ENCODE results near the gene CACNB1.
"Not testable (repeated sequence)": the region's sequence is repeated elsewhere in the genome, so short reads cannot be mapped to it uniquely, and the experiment has no call there.

The CACNB1 gene

GRCh38 chr17:39131616-39132015 lies 65.9 kb downstream of the CACNB1 start:
- H3K27ac ChIP-seq (ENCODE audit: low read depth, low read length) = no peak overlapping the region
- H3K4me1 ChIP-seq (ENCODE audit: insufficient read depth, low read length) = peaks cover 6% of the 10 kb centered on the region; the same call in 1 of the 2 replicates
- 76% methylated on average over 6 of the region's 6 CpGs for WGBS
- H3K4me3 ChIP-seq (ENCODE audit: low read length) = no peak overlapping the region
- H3K9ac ChIP-seq (ENCODE audit: low read depth, low read length) = no peak overlapping the region
- H3K36me3 ChIP-seq (ENCODE audit: insufficient read depth, low read length) = no peaks in the 10 kb centered on the region
- no peaks in the 10 kb centered on the region for H3K9me3 ChIP-seq (ENCODE audit: insufficient read depth, low read depth, low read length)
- H3K27me3 ChIP-seq (ENCODE audit: insufficient read depth, low read length) = no peaks in the 10 kb centered on the region

- Histone ChIP-seq H3K9me3 (ENCODE audit: insufficient read depth, low read depth, low read length) (no peaks in the 10 kb centered on the region), H3K27me3 (ENCODE audit: insufficient read depth, low read length) (no peaks in the 10 kb centered on the region), H3K9ac (ENCODE audit: low read depth, low read length) (no peak overlapping the region), H3K36me3 (ENCODE audit: insufficient read depth, low read length) (no peaks in the 10 kb centered on the region), H3K4me3 (ENCODE audit: low read length) (no peak overlapping the region), H3K27ac (ENCODE audit: low read depth, low read length) (no peak overlapping the region), H3K4me1 (ENCODE audit: insufficient read depth, low read length) (peaks cover 6% of the 10 kb centered on the region; the same call in 1 of the 2 replicates)
- 98% methylated on average over 3 of the region's 3 CpGs for WGBS
Observed at GRCh38 chr17:39130205-39130604, 67.3 kb downstream of the CACNB1 start.

DNA sequence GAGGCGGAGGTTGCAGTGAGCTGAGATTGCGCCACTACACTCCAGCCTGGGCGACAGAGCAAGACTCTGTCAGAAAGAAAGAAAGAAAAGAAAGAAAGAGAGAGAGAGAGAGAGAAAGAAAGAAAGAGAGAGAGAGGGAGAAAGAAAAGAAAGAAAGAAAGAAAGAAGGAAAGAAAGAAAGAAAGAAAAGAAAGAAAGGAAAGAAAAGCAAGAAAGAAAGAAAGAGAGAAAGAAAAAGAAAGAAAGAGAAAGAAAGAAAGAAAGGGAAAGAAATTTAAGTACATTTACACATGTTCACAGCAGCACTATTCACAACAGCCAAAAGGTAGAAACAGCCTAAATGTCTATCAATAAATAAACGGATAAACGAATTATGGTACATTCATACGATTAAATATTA lies 67.9 kb downstream of the CACNB1 start:
- H3K27me3 ChIP-seq (ENCODE audit: insufficient read depth, low read length); H3K27ac ChIP-seq (ENCODE audit: low read depth, low read length); H3K9me3 ChIP-seq (ENCODE audit: insufficient read depth, low read depth, low read length); H3K9ac ChIP-seq (ENCODE audit: low read depth, low read length); H3K4me3 ChIP-seq (ENCODE audit: low read length); H3K36me3 ChIP-seq (ENCODE audit: insufficient read depth, low read length); H3K4me1 ChIP-seq (ENCODE audit: insufficient read depth, low read length): not testable (repeated sequence)
- WGBS = 95% methylated on average over 3 of the region's 6 CpGs

DNA sequence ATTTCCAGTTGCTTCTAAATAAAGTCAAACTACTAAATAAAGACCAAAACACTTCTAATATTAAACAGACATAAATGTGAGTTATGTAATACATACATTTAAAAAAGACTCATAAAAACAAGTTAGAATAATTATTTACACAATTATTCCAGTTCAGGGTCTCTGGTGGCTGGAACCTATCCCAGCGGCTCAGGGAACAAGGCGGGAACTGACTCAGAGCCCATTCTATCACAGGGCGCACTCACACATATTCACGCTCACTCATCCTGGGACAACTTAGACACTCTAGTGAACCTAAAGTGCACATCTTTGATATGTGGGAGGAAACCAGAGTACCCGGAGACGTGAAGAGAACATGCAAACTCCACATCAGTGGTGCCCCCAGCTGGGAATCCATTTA lies 71.0 kb downstream of the CACNB1 start:
- no peak overlapping the region for H3K9ac ChIP-seq (ENCODE audit: low read depth, low read length)
- H3K9me3 ChIP-seq (ENCODE audit: insufficient read depth, low read depth, low read length) = no peaks in the 10 kb centered on the region
- no peaks in the 10 kb centered on the region for H3K36me3 ChIP-seq (ENCODE audit: insufficient read depth, low read length)
- 78% methylated on average over 6 of the region's 6 CpGs for WGBS
- H3K27me3 ChIP-seq (ENCODE audit: insufficient read depth, low read length) = no peaks in the 10 kb centered on the region
- H3K4me1 ChIP-seq (ENCODE audit: insufficient read depth, low read length) = no peaks in the 10 kb centered on the region
- no peak overlapping the region for H3K4me3 ChIP-seq (ENCODE audit: low read length)
- H3K27ac ChIP-seq (ENCODE audit: low read depth, low read length) = no peak overlapping the region

- no peaks in the 10 kb centered on the region for H3K36me3 ChIP-seq (ENCODE audit: insufficient read depth, low read length)
- H3K27ac ChIP-seq (ENCODE audit: low read depth, low read length) = no peak overlapping the region
Observed at GRCh38 chr17:39125143-39125875, 72.2 kb downstream of the CACNB1 start.

GRCh38 chr17:39123627-39124026 lies 73.8 kb downstream of the CACNB1 start:
- Histone ChIP-seq H3K4me3 (ENCODE audit: low read length) (no peak overlapping the region), H3K27me3 (ENCODE audit: insufficient read depth, low read length) (no peaks in the 10 kb centered on the region), H3K27ac (ENCODE audit: low read depth, low read length) (no peak overlapping the region), H3K9ac (ENCODE audit: low read depth, low read length) (no peak overlapping the region), H3K9me3 (ENCODE audit: insufficient read depth, low read depth, low read length) (no peaks in the 10 kb centered on the region), H3K4me1 (ENCODE audit: insufficient read depth, low read length) (no peaks in the 10 kb centered on the region), H3K36me3 (ENCODE audit: insufficient read depth, low read length) (no peaks in the 10 kb centered on the region)
- WGBS = 89% methylated on average over 9 of the region's 9 CpGs

More at GRCh38 chr17:39125143-39125875, 72.2 kb downstream of the CACNB1 start:
- Histone ChIP-seq H3K9ac (ENCODE audit: low read depth, low read length) (no peak overlapping the region), H3K9me3 (ENCODE audit: insufficient read depth, low read depth, low read length) (no peaks in the 10 kb centered on the region), H3K4me1 (ENCODE audit: insufficient read depth, low read length) (no peaks in the 10 kb centered on the region), H3K4me3 (ENCODE audit: low read length) (no peak overlapping the region), H3K27me3 (ENCODE audit: insufficient read depth, low read length) (no peaks in the 10 kb centered on the region)
- 91% methylated on average over 2 of the region's 2 CpGs for WGBS
